ENCODE measurements around the gene SFXN1. TPM values are rescaled to one million over a fixed set of nuclear protein-coding genes. Genes with fewer than 3 reads are reported as not detected.

SFXN1 gene
- total and polyA plus RNA-seq, 2 donors from 2014 or later: 33.4 to 35.4 TPM

GRCh38 chr5:175469916-175470315 lies 8.4 kb upstream of the SFXN1 start:
- no peak for FAIRE-seq
- Histone ChIP-seq H3K4me1 (ENCODE audit: control insufficient read depth in 2 of 3, insufficient read depth in 2 of 3, low read depth in 1 of 3, low read length in 3 of 3) (peaks cover 0 to 2% (median 0%) of the 10 kb centered on the region in 3 donors), H3K4me3 (ENCODE audit: low read length in 3 of 3) (no peak overlapping the region), H3K9me3 (ENCODE audit: control insufficient read depth in 2 of 3, insufficient read depth in 1 of 3, low read length in 3 of 3) (no peaks in the 10 kb centered on the region), H3K27me3 (ENCODE audit: control insufficient read depth, insufficient read depth, low read length) (no peaks in the 10 kb centered on the region), H3K36me3 (ENCODE audit: control insufficient read depth in 2 of 3, insufficient read depth in 3 of 3, low read length in 3 of 3) (no peaks in the 10 kb centered on the region), H3K27ac (ENCODE audit: low read depth in 2 of 2, low read length in 2 of 2) (no peak overlapping the region), H3K9ac (ENCODE audit: low read length in 3 of 3) (no peak overlapping the region)
- no peak for TF ChIP-seq CTCF (IDR thresholded peaks at IDR 0.05; ENCODE audit: borderline replicate concordance, extremely low read depth, insufficient read depth)
- DNase-seq: no peak
- intact Hi-C loops (cut with DNase I): no loop called here

DNA sequence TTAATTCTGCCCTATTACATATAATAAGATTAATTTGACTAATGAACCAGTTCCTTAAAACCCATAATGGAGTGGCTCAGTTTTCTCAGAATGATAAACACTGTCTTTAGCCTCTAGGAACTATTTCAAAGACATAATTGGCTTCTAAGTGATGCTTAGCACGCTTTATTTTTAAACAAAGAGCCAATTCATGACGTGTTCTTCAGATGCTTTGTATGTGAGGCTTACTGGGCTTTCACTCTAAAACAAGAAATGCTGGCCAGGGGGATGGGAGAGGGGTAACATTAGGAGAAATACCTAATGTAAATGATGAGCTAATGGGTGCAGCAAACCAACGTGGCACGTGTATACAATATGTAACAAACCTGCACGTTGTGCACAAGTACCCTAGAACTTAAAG lies 7.6 kb upstream of the SFXN1 start:
- intact Hi-C loops (cut with DNase I): no loop called here
- no peaks in the 10 kb centered on the region for H3K36me3 ChIP-seq (ENCODE audit: control insufficient read depth in 2 of 3, insufficient read depth in 3 of 3, low read length in 3 of 3)
- DNase-seq (no peak), FAIRE-seq (no peak)
- no peak overlapping the region for H3K4me3 ChIP-seq (ENCODE audit: low read length in 3 of 3)
- no peak for TF ChIP-seq CTCF (IDR thresholded peaks at IDR 0.05; ENCODE audit: borderline replicate concordance, extremely low read depth, insufficient read depth)
- H3K27me3 ChIP-seq (ENCODE audit: control insufficient read depth, insufficient read depth, low read length): no peaks in the 10 kb centered on the region
- no peaks in the 10 kb centered on the region for H3K9me3 ChIP-seq (ENCODE audit: control insufficient read depth in 2 of 3, insufficient read depth in 1 of 3, low read length in 3 of 3)
- H3K9ac ChIP-seq (ENCODE audit: low read length in 3 of 3): no peak overlapping the region
- peaks cover 0 to 4% (median 0%) of the 10 kb centered on the region in 3 donors for H3K4me1 ChIP-seq (ENCODE audit: control insufficient read depth in 2 of 3, insufficient read depth in 2 of 3, low read depth in 1 of 3, low read length in 3 of 3)
- H3K27ac ChIP-seq (ENCODE audit: low read depth in 2 of 2, low read length in 2 of 2): no peak overlapping the region

- DNase-seq (no peak), FAIRE-seq (no peak)
- intact Hi-C loops (cut with DNase I): no loop called here
- Histone ChIP-seq H3K27me3 (ENCODE audit: control insufficient read depth, insufficient read depth, low read length) (no peaks in the 10 kb centered on the region), H3K27ac (ENCODE audit: low read depth in 2 of 2, low read length in 2 of 2) (no peak overlapping the region), H3K4me3 (ENCODE audit: low read length in 3 of 3) (no peak overlapping the region), H3K9me3 (ENCODE audit: control insufficient read depth in 2 of 3, insufficient read depth in 1 of 3, low read length in 3 of 3) (no peaks in the 10 kb centered on the region), H3K36me3 (ENCODE audit: control insufficient read depth in 2 of 3, insufficient read depth in 3 of 3, low read length in 3 of 3) (no peaks in the 10 kb centered on the region), H3K4me1 (ENCODE audit: control insufficient read depth in 2 of 3, insufficient read depth in 2 of 3, low read depth in 1 of 3, low read length in 3 of 3) (peaks cover 0 to 5% (median 0%) of the 10 kb centered on the region in 3 donors), H3K9ac (ENCODE audit: low read length in 3 of 3) (no peak overlapping the region)
- no peak for TF ChIP-seq CTCF (IDR thresholded peaks at IDR 0.05; ENCODE audit: borderline replicate concordance, extremely low read depth, insufficient read depth)
Measured at GRCh38 chr5:175471196-175471595, 7.2 kb upstream of the SFXN1 start.

DNA sequence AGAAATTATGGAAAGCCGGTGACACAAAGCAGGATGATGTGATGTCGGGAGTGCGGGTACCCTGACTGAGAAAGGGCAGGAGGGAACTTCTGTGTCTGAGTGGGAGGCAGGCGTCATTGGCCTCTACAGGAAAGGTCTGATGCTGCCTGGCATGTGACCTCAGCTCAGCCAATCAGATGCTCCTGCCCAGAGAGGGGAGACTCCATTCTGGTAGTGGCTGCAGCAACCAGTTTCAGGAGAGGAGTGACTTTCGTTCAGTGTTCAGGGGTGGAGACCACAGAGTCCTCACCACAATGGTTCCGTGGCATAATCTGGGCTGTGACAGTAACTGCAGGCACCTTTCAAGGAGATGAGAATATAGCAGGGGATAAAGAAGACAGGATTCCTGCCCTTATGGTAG lies 6.7 kb upstream of the SFXN1 start:
- FAIRE-seq (no peak), DNase-seq (no peak)
- Histone ChIP-seq H3K36me3 (ENCODE audit: control insufficient read depth in 2 of 3, insufficient read depth in 3 of 3, low read length in 3 of 3) (no peaks in the 10 kb centered on the region), H3K4me1 (ENCODE audit: control insufficient read depth in 2 of 3, insufficient read depth in 2 of 3, low read depth in 1 of 3, low read length in 3 of 3) (peaks cover 0 to 5% (median 2%) of the 10 kb centered on the region in 3 donors), H3K27me3 (ENCODE audit: control insufficient read depth, insufficient read depth, low read length) (no peaks in the 10 kb centered on the region), H3K9ac (ENCODE audit: low read length in 3 of 3) (no peak overlapping the region), H3K27ac (ENCODE audit: low read depth in 2 of 2, low read length in 2 of 2) (no peak overlapping the region), H3K9me3 (ENCODE audit: control insufficient read depth in 2 of 3, insufficient read depth in 1 of 3, low read length in 3 of 3) (no peaks in the 10 kb centered on the region), H3K4me3 (ENCODE audit: low read length in 3 of 3) (no peak overlapping the region)
- TF ChIP-seq CTCF (IDR thresholded peaks at IDR 0.05; ENCODE audit: borderline replicate concordance, extremely low read depth, insufficient read depth): no peak
- intact Hi-C loops (cut with DNase I): no loop called here
